HCT116 (cell line): ENCODE data around the gene RFTN2. TPM values are rescaled to one million over a fixed set of nuclear protein-coding genes. Genes with fewer than 3 reads are reported as not detected.
"Not testable (repeated sequence)": the region's sequence is repeated elsewhere in the genome, so short reads cannot be mapped to it uniquely, and the experiment has no call there.

Source experiments
- ATAC-seq: fragments of 200-7000 bp; cut with Tn5 transposase; 2 replicates; pipeline ENCODE4 v1.9.1; 2020; ENCODE audit warnings: mild to moderate bottlenecking, moderate library complexity
- BruUV-seq: library from RNA; stranded (reverse); fragments of 400-500 nt; replicated peaks from 2 replicates; lab custom pipeline; 2021; lab: Mats Ljungman, UMichigan
- CTCF ChIA-PET: fragments of 300-600 bp; sonication (Branson Sonifier 250); formaldehyde crosslinking; loops from one replicate; lab custom pipeline; 2021; ENCODE audit warnings: antibody characterized with exemption; lab: Charles Lee
- POLR2A ChIA-PET: fragments of 300-600, 350-600 bp; sonication (Branson Sonifier 250); formaldehyde crosslinking; loops from one replicate; lab custom pipeline; 2021; ENCODE audit warnings: antibody characterized with exemption; lab: Charles Lee
- RAD21 ChIA-PET, 2 experiments: fragments of 300-600 bp; sonication (Branson Sonifier 250); formaldehyde crosslinking; loops; one replicate each; lab custom pipeline; 2023; ENCODE audit warnings: low total read pairs in 2 of 2; ENCODE audit not compliant: uncharacterized antibody in 2 of 2, unreplicated experiment in 2 of 2, low non-redundant PET in 1 of 2; lab: Charles Lee
- DNase-seq: peaks from one replicate; pipeline ENCODE4 v3.0.0-alpha.2; 2010; ENCODE audit warnings: low read depth, low spot score
- H2AFZ ChIP-seq: fragments of 200-600 bp; shearing (Covaris generic), sonication (generic); 2 replicates; pipeline ENCODE4 v1.6.1; 2017; ENCODE audit warnings: low read depth, mixed run types, mixed read lengths, antibody characterized with exemption, low read length; ENCODE audit not compliant: poor library complexity, severe bottlenecking
- H3K27ac ChIP-seq: 2 replicates; pipeline ENCODE4 v1.5.1; 2012; ENCODE audit warnings: low read depth, low read length
- H3K27me3 ChIP-seq: fragments of 200-600 bp; sonication (generic); 2 replicates; pipeline ENCODE4 v1.6.1; 2016; ENCODE audit warnings: mixed run types, low read length, mixed read lengths; ENCODE audit not compliant: insufficient read depth
- H3K36me3 ChIP-seq, 2 experiments: fragments of 200-500 bp in 1 of 2; fragments of 200-600 bp in 1 of 2; sonication (Bioruptor generic) in 1 of 2; sonication (generic) in 1 of 2; 2 replicates each; pipeline versions ENCODE4 v1.5.1 to v1.6.1; 2014 to 2016; ENCODE audit warnings: low read length in 2 of 2, inconsistent platforms in 1 of 2, mixed read lengths in 1 of 2, mixed run types in 1 of 2; ENCODE audit not compliant: insufficient read depth in 2 of 2, control insufficient read depth in 1 of 2
- H3K4me1 ChIP-seq, 2 experiments: fragments of 200-600 bp in 1 of 2; sonication (generic) in 1 of 2; 2 replicates each; pipeline versions ENCODE4 v1.5.1 to v1.6.1; 2012 to 2017; ENCODE audit warnings: low read length in 2 of 2, inconsistent platforms in 1 of 2, mild to moderate bottlenecking in 1 of 2, mixed read lengths in 1 of 2, mixed run types in 1 of 2, moderate library complexity in 1 of 2; ENCODE audit not compliant: insufficient read depth in 2 of 2, control insufficient read depth in 1 of 2
- H3K4me2 ChIP-seq: fragments of 200-600 bp; sonication (generic); 2 replicates; pipeline ENCODE4 v1.6.1; 2017; ENCODE audit warnings: mixed run types, low read length, mixed read lengths
- H3K4me3 ChIP-seq, 2 experiments: fragments of 200-600 bp in 1 of 2; sonication (generic) in 1 of 2; replicated peaks in 1 of 2; 2 replicates each; pipeline ENCODE4 v1.5.1; 2011 to 2016; ENCODE audit warnings: low read length in 2 of 2, control low read depth in 1 of 2, low read depth in 1 of 2, mild to moderate bottlenecking in 1 of 2, mixed read lengths in 1 of 2, mixed run types in 1 of 2
- H3K79me2 ChIP-seq: fragments of 200-600 bp; sonication (generic); 2 replicates; pipeline ENCODE4 v1.6.1; 2017; ENCODE audit warnings: mild to moderate bottlenecking, mixed run types, low read length, moderate library complexity, mixed read lengths; ENCODE audit not compliant: insufficient read depth
- H3K9ac ChIP-seq: fragments of 200-600 bp; sonication (generic); 2 replicates; pipeline ENCODE4 v1.6.1; 2016; ENCODE audit warnings: low read length, mixed read lengths
- H3K9me2 ChIP-seq: fragments of 200-600 bp; sonication (generic), shearing (Covaris generic); 2 replicates; pipeline ENCODE4 v1.6.1; 2017; ENCODE audit warnings: mixed run types, mild to moderate bottlenecking, moderate library complexity; ENCODE audit not compliant: insufficient read depth
- H3K9me3 ChIP-seq, 2 experiments: fragments of 200-500 bp in 1 of 2; fragments of 200-600 bp in 1 of 2; sonication (Bioruptor generic) in 1 of 2; sonication (generic) in 1 of 2; 2 replicates each; pipeline ENCODE4 v1.6.1; 2014 to 2017; ENCODE audit warnings: low read length in 2 of 2, mixed read lengths in 2 of 2, inconsistent platforms in 1 of 2, low read depth in 1 of 2, mild to moderate bottlenecking in 1 of 2, mixed run types in 1 of 2, moderate library complexity in 1 of 2; ENCODE audit not compliant: control insufficient read depth in 1 of 2, insufficient read depth in 1 of 2
- H4K20me1 ChIP-seq: fragments of 200-600 bp; sonication (generic), shearing (Covaris generic); 2 replicates; pipeline ENCODE4 v1.6.1; 2017; ENCODE audit warnings: mixed run types, mild to moderate bottlenecking, moderate library complexity; ENCODE audit not compliant: insufficient read depth
- CBX3 ChIP-seq: IDR thresholded peaks from 2 replicates; pipeline ENCODE4 v1.6.1; 2012; ENCODE audit warnings: low read depth
- EZH2phosphoT487 ChIP-seq: fragments of 200-600 bp; IDR thresholded peaks from 2 replicates; pipeline ENCODE4 v1.6.1; 2018; ENCODE audit warnings: antibody characterized with exemption, borderline replicate concordance
- FOSL1 ChIP-seq: IDR thresholded peaks from 2 replicates; pipeline ENCODE4 v1.6.1; 2012; ENCODE audit warnings: low read depth
- POLR2A ChIP-seq: IDR thresholded peaks from 2 replicates; pipeline ENCODE4 v1.7.0; 2011; ENCODE audit warnings: borderline replicate concordance; ENCODE audit not compliant: insufficient read depth, insufficient read length; ENCODE audit errors: extremely low read depth
- SIN3A ChIP-seq: IDR thresholded peaks from 2 replicates; pipeline ENCODE4 v1.6.1; 2012; ENCODE audit warnings: low read depth
- SRF ChIP-seq: IDR thresholded peaks from 2 replicates; pipeline ENCODE4 v1.6.1; 2012; ENCODE audit warnings: low read depth
- TCF7L2 ChIP-seq: IDR thresholded peaks from 2 replicates; pipeline ENCODE4 v1.7.0; 2011; ENCODE audit warnings: borderline replicate concordance, inconsistent platforms; ENCODE audit not compliant: insufficient read depth, insufficient read length; ENCODE audit errors: extremely low read depth
- ZFX ChIP-seq: fragments of 450-650 bp; IDR thresholded peaks from 2 replicates; pipeline ENCODE4 v1.6.1; 2017
- intact Hi-C: fragments of 100-400 bp; cut with micrococcal nuclease; formaldehyde crosslinking; loops from 2 replicates; pipeline ENCODE4 v1.10.0; 2022
- total RNA-seq: library from RNA; stranded (reverse); gene quantifications from one replicate; pipeline ENCODE4 v1.2.1, GENCODE V29; 2021; ENCODE audit not compliant: unreplicated experiment
- TF ChIP-seq, protein P1 (sequence below), 3 experiments: fragments of 200-600 bp in 1 of 3; sonication (generic) in 1 of 3; IDR thresholded peaks in 2 of 3; conservative IDR thresholded peaks in 1 of 3; 2 replicates each; pipeline ENCODE4 v1.5.1; 2012 to 2017; ENCODE audit warnings: low read depth in 2 of 3, low read length in 2 of 3, antibody characterized with exemption in 1 of 3, borderline replicate concordance in 1 of 3, control low read depth in 1 of 3, mild to moderate bottlenecking in 1 of 3, mixed read lengths in 1 of 3, mixed run types in 1 of 3, moderate library complexity in 1 of 3; ENCODE audit not compliant: insufficient read depth in 1 of 3

The RFTN2 gene
- total RNA-seq, 1 experiment from 2014 or later = not detected

DNA sequence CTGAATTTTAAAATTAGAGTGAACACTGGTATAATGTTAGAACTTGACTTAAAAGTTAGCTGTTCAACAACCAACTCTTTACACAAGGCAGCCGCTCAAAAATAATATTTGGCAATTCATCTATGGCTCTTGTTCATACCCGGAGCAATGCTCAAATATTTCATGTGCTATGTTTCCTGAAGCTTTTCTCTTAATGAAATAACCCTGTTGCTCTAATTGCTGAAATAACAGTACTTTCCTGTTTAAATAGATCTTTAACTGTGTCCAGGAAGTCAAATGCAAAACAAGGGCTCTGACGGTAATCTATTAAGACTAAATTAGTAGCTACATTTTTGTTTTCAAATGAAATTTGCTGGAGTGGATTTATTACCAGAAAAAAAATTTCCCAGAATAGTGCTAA lies 33.7 kb downstream of the RFTN2 start:
- Histone ChIP-seq H3K9ac (no peak overlapping the region), H3K36me3 (no peaks in the 10 kb centered on the region), H3K27me3 (no peaks in the 10 kb centered on the region), H3K4me1 (no peaks in the 10 kb centered on the region), H3K9me2 (no peaks in the 10 kb centered on the region), H3K4me2 (no peak overlapping the region), H3K4me3 (no peak overlapping the region), H2AFZ (no peak overlapping the region), H4K20me1 (no peaks in the 10 kb centered on the region), H3K79me2 (no peaks in the 10 kb centered on the region), H3K27ac (no peak overlapping the region), H3K9me3 (no peaks in the 10 kb centered on the region)
- no peak for TF ChIP-seq SRF
- TF ChIP-seq TCF7L2 = no peak
- TF ChIP-seq EZH2phosphoT487 = no peak
- no peak for TF ChIP-seq SIN3A
- no peak for TF ChIP-seq ZFX
- no peak for TF ChIP-seq POLR2A
- no peak for TF ChIP-seq FOSL1
- TF ChIP-seq, protein P1, sequence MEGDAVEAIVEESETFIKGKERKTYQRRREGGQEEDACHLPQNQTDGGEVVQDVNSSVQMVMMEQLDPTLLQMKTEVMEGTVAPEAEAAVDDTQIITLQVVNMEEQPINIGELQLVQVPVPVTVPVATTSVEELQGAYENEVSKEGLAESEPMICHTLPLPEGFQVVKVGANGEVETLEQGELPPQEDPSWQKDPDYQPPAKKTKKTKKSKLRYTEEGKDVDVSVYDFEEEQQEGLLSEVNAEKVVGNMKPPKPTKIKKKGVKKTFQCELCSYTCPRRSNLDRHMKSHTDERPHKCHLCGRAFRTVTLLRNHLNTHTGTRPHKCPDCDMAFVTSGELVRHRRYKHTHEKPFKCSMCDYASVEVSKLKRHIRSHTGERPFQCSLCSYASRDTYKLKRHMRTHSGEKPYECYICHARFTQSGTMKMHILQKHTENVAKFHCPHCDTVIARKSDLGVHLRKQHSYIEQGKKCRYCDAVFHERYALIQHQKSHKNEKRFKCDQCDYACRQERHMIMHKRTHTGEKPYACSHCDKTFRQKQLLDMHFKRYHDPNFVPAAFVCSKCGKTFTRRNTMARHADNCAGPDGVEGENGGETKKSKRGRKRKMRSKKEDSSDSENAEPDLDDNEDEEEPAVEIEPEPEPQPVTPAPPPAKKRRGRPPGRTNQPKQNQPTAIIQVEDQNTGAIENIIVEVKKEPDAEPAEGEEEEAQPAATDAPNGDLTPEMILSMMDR (IDR thresholded peaks at IDR 0.05 in 2 of 3, conservative IDR thresholded peaks at IDR 0.05 in 1 of 3; ENCODE audit: borderline replicate concordance in 1 of 3, insufficient read depth in 1 of 3, low read depth in 2 of 3, low read length in 2 of 3) = no peak
- no peak for TF ChIP-seq CBX3
- ChIA-PET RAD21 (no interaction called here), POLR2A (no interaction called here), CTCF (no interaction called here)
- ATAC-seq (no peak), DNase-seq (no peak)
- BruUV-seq = no TSS peak
- intact Hi-C loops = no loop called here

DNA sequence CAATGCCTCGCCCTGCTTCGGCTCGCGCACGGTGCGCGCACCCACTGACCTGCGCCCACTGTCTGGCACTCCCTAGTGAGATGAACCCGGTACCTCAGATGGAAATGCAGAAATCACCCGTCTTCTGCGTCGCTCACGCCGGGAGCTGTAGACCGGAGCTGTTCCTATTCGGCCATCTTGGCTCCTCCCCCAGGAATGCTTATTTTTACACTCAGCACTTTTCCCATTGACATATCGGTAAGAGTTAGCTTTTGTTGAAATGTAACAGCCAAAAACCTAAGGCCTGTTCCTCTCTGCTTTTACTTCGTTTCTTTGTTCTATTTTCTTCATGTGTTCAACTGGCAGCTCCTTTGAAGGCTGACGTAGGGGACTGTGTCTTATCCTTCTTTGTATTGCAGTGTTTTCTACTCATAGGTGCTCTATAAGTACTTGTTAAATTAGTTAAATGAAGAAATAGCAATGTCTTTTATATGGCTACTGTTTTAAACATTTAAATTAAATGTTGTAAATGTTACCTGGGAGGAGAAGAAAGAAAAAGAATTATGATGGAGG lies 34.7 kb downstream of the RFTN2 start:
- H2AFZ ChIP-seq, H3K9me3 ChIP-seq, H4K20me1 ChIP-seq, DNase-seq, ATAC-seq, intact Hi-C loops, POLR2A ChIA-PET, H3K79me2 ChIP-seq, H3K4me3 ChIP-seq, H3K9me2 ChIP-seq, H3K4me2 ChIP-seq, H3K4me1 ChIP-seq, H3K36me3 ChIP-seq, RAD21 ChIA-PET, H3K27ac ChIP-seq, BruUV-seq, CTCF ChIA-PET, H3K27me3 ChIP-seq, H3K9ac ChIP-seq: not testable (repeated sequence)
